Measurements from ENCODE around the gene C17orf107.
"Not testable (repeated sequence)": the region's sequence is repeated elsewhere in the genome, so short reads cannot be mapped to it uniquely, and the experiment has no call there.

The C17orf107 gene

DNA sequence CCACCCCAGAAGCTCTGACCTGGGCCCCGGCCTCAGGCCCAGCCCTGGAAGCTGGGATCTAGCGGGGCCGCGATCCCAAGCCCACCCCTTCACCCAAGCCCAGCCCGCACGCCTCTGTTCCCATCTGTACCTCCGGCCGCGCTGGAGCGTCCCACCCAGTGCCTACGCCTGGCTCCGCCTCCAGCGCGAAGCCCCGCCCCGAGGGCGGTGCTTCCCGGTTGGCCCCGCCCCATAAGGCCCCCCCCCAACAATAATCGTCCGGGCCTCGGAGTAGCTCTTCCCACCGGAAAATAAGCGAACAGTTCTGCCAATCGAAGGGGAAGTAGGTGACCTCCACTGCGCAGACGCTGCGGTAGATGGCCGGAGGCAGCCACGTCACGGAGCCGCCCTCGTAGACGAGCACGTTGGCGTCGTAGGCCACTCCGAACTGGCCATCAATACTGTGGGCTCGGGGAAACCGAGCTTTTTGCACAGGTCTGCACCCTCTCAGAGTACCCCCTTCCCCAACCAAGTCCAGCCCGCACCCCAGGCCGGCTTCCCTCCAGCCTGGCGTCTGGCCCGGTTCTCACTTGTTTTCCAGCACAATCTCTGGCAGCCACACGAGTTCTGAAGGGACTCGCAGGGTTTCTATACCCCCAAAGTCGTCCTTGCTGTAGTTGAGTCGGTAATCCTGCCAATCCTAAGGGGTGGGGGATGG, 2.5 kb downstream of the C17orf107 start:
- DNase-seq: peak; percentile 67

DNA sequence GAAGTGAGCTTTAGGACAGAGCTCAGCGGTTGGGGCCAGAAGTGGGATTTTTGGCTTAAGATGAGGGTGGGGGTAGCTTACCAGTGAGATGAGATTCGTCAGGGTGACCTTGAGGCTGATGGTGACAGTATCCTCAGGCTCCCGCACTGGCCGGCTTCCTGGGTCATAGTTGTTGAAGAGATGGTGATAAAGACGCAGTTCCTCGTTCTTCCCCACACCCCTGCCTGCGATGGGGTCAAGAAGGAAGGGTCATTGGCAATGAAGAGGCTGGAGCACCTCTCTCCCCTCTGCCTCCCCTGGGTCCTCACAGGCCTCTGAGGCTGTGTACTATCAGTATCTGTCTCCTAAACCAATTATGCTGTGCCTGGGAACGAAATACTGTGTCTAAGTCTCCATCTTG, 3.2 kb downstream of the C17orf107 start:
- DNase-seq: no peak

DNA sequence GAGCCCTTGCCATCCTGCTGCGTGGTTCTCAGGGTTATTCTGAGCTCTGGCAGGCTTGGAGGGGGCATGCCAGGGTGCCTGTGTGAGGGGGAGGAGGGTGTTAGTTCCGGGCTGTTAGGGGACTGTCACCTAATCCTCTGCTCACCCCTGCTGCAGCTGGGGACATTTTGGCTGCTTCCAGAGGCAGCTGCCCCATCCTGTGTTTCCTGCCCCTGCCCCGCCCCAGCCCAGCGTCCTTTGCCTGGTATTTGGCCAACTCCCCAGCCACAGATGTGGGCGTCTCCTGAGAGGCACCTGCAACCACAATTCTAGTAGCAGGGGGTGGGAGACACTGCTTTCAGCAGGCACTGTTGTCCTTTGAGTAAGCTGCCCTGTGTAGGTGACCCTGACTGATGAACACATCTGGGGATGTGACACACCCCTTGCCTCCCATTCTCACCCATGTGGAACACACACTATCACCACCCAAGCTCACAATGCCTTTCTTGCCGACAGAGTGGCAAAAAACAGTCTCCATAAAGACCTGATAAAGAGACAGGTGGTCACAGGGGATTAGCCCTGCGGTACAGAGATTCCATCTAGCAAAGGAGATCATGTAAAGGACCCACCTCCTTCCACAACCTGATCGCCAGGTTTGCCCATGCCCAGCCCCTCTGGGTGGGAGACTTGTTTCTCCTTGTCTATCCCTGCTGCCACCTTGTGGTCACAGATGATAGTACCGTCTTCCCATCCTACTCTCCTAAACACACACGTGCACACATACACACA, 3.9 kb downstream of the C17orf107 start, which contains the start of gene CHRNE:
TSS of gene CHRNE (minus strand) at position 48 of the 768 bp plus-strand sequence. CDS start at position 13, 35 bp downstream.
- DNase-seq: peak; percentile 84

DNA sequence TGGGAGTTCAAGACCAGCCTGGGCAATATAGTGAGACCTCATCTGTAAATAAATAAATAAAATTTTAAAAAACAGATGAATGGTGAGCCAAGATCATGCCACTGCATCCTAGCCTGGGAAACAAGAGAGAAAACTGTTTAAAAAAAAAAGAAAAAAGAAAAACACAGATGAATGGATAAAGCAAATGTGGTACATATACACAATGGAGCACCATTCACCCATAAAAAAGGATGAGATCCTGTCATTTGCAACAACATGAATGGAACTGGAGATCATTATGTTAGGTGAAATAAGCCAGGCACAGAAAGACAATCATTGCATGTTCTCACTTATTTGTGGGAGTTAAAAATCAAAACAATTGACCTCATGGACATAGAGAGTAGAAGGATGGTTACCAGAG, 7.3 kb downstream of the C17orf107 start:
- DNase-seq: not testable (repeated sequence)

DNA sequence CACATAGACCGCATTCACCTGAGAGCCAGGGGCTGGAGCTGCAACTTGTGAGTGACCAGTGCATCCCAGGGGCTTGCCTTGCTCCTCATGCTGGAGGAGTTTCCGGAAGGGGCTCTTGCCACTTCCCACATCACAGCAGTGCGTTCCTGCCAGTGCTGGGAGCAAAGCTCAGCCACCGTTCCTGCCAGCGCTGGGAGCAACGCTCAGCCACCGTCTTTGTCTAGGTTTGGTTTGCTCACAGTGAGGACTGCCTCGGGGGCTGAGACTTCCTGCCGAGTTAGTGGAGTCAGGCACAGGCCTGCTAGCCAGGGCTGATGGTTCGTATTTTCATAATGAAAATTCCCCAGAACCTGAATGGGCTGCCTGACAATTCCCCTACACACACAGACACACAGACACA, 9.0 kb downstream of the C17orf107 start:
- no peak for DNase-seq

DNA sequence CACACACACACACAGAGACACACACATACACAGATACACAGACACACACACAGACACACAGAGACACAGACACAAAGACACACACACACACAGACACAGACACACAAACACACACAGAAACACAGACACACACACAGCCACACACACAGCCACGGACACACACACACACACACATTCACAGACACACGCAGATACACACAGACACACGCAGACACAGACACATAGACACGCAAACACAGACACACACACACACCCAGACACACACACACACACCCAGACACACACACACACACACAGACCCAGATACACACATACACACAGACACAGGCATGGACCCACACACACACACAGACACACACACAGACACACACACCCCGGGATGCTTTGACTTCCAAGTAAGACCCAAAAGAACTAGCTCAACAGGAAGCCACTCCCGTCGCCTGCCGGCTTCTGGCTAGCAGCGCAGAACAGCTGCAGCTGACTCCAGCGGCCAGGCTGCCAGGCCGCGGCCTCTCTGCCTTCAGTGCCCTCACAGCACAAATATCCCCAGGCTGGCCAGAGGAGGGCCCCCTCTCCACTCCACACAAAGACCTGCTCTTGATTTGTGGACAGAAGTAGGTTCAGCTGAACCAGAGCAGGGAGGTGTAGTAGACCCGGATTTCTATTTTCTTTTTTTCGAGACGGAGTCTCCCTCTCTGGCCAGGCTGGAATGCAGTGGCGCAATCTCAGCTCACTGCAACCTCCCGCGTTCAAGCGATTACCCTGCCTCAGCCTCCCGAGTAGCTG, 9.6 kb downstream of the C17orf107 start:
- peak; percentile 84 for DNase-seq

DNA sequence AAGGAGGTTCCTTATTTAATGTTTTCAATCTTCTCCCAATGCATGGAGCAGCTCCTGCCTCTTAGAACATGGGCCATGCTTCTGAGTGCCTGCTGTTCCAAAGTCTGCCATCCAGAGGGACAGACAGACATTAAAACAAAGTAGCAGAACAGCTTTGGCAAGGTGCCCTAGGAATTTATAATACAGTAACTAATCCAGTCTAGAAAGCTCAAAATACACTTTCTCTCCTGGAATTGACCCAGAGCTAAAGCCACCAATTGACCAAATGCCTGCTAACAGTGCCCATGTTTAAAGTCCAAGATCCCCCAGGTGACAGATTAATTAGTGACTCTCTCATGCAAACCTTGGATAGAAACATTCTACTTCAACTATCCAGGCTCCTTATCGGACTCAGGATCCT, 14.7 kb downstream of the C17orf107 start:
- no peak for DNase-seq

DNA sequence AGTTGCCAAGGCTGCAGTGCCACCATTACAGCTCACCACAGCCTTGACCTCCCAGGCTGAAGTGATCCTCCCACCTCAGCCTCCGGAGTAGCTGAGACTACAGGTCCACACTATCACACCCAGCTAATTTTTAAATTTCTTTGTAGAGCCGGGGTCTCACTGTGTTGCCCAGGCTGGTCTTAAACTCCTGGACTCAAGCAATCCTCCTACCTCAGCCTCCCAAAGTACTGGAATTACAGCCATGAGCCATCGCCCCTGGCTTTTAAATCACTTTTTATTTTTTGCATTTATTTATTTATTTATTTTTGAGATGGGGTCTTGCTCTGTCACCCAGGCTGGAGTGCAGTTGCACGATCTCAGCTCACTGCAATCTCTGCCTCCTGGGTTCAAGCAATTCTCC, 15.2 kb downstream of the C17orf107 start:
- not testable (repeated sequence) for DNase-seq

DNA sequence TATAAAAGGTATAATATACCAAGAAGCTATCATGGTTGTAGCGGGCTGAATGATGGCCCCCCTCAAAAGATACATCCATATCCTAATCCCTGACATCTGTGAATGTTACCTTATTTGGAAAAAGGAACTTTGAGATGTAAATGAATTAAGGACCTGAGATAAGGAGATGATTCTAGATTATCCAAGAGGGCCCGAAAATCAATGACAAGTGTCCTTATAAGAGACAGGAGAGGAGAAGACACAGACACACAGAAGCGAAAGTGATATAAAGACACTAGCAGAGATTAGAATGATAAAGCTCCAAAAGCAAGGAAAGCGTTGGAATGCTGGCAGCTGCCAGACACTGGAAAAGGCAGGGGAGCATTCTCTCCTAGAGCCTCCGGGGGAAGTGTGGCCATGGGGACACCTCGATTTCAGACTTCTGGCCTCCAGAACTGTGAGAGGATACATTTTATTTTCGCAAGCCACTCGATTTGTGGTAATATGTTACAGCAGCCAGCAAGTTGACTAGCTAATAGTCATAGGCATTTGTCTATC, 20.2 kb downstream of the C17orf107 start:
- no peak for DNase-seq

DNA sequence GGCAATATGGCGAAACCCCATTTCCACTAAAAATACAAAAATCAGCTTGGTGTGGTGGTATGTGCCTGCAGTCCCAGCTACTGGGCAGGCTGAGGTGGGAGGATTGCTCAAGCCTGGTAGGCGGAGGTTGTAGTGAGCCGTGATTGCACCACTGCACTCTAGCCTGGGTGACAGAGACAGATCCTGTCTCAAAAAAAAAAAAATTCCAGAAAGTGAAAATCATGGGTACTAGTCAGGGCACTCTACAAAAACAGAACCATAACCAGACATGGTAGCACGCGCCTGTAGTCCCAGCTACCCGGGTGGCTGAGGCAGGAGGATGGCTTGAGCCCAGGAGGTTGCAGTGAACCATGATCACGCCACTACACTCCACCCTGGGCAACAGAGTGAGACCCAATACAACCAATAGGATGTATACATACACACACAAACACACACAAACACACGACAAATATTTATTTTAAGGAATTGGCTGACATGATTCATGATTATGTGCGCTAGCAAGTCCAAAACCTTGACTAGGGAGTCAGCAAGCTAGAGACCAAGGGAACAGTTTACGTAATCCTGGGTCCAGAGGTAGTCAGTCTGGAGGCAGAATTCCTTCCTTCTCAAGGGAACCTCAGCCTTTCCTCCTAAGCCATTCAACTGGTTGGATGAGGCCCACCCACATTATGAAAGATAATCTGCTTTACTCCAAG, 21.2 kb downstream of the C17orf107 start:
- DNase-seq: no peak

DNA sequence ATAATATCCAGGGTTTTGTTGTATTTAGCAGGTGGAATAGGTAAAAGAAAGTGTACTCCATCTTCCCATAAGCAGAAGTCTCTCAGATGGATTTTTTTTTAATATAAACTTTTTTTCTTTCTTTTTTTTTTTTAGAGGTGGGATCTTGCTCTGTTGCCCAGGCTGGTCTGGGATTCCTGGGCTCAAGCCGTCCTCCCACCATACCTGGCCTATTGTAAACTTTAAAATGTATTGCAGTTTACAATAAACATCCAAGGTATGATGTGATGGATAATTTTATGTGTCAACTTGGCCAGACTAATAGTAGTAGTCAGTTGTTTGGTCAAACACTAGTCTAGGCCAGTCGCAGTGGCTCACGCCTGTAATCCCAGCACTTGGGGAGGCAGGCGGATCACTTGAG, 22.0 kb downstream of the C17orf107 start:
- no peak for DNase-seq

DNA sequence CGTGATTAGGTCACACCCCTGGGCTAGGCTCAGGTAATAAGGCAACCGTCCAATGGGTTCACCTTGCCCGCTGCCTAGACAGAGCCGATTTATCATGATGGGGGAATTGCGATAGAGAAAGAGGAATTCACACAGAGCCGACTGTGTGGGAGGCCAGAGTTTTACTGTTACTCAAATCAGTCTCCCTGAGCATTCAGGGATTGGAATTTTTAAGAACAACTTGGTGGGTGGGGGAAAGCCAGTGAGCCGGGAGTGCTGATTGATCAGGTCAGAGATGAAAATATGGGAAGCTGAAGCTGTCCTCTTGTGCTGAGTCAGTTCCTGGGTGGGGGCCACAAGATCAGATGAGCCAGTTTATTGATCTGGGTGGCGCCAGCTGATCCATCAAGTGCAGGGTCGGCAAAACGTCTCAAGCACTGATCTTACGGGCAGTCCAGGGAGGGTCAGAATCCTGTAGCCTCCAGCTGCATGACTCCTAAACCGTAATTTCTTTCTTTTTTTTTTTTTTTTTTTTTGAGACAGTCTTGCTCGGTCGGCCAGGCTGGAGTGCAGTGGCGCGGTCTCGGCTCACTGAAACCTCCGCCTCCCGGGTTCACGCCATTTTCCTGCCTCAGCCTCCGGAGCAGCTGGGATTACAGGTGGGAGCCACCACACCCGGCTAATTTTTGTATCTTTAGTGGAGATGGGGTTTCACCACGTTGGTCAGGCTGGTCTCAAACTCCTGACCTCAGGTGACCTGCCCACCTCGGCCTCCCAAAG, 27.4 kb downstream of the C17orf107 start:
- not testable (repeated sequence) for DNase-seq

DNA sequence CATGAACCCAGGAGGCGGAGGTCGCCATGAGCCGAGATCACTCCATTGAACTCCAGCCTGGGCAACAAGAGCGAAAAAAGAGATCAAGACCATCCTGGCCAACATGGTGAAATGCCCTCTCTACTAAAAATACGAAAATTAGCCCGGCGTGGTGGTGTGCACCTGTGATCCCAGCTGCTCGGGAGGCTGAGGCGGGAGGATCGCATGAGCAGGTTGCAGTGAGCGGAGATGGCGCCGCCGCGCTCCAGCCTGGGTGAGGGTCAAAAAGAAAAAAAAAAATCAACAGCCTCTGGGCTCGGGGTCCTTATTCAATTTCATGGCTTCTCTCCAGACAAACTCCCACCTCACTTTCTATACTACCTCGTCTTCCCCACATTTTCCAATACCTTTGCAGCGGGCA, 29.5 kb downstream of the C17orf107 start:
- no peak for DNase-seq

DNA sequence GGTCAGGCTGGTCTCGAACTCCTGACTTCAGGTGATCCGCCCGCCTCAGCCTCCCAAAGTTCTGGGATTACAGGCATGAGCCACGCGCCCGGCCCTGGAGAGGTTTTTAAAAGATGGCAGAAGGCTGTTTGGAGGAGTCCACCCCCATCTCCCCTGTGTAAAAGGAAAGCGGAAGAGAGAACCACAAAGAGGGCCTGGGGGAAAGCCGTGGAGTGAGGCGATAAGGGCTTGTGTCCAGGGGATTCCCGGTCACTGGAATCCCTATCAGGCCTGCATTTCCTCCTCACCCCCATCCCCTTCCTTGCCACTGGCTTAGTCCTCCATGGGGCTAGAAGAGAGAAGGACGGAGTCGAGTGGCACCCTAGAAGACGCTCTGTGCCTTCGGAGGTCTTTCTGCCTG, 32.6 kb downstream of the C17orf107 start, which contains the start of gene GP1BA:
TSS of gene GP1BA (plus strand) at position 315 of the 400 bp plus-strand sequence. CDS start 328 bp downstream, outside the sequence.
- no peak for DNase-seq

DNA sequence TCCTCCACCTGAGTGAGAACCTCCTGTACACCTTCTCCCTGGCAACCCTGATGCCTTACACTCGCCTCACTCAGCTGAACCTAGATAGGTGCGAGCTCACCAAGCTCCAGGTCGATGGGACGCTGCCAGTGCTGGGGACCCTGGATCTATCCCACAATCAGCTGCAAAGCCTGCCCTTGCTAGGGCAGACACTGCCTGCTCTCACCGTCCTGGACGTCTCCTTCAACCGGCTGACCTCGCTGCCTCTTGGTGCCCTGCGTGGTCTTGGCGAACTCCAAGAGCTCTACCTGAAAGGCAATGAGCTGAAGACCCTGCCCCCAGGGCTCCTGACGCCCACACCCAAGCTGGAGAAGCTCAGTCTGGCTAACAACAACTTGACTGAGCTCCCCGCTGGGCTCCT, 33.4 kb downstream of the C17orf107 start:
- no peak for DNase-seq

DNA sequence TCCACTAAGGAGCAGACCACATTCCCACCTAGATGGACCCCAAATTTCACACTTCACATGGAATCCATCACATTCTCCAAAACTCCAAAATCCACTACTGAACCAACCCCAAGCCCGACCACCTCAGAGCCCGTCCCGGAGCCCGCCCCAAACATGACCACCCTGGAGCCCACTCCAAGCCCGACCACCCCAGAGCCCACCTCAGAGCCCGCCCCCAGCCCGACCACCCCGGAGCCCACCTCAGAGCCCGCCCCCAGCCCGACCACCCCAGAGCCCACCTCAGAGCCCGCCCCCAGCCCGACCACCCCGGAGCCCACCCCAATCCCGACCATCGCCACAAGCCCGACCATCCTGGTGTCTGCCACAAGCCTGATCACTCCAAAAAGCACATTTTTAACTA, 34.3 kb downstream of the C17orf107 start:
- no peak for DNase-seq

DNA sequence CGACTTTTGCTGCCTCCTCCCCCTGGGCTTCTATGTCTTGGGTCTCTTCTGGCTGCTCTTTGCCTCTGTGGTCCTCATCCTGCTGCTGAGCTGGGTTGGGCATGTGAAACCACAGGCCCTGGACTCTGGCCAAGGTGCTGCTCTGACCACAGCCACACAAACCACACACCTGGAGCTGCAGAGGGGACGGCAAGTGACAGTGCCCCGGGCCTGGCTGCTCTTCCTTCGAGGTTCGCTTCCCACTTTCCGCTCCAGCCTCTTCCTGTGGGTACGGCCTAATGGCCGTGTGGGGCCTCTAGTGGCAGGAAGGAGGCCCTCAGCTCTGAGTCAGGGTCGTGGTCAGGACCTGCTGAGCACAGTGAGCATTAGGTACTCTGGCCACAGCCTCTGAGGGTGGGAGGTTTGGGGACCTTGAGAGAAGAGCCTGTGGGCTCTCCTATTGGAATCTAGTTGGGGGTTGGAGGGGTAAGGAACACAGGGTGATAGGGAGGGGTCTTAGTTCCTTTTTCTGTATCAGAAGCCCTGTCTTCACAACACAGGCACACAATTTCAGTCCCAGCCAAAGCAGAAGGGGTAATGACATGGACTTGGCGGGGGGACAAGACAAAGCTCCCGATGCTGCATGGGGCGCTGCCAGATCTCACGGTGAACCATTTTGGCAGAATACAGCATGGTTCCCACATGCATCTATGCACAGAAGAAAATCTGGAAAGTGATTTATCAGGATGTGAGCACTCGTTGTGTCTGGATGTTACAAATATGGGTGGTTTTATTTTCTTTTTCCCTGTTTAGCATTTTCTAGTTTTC, 35.0 kb downstream of the C17orf107 start:
- DNase-seq: no peak

DNA sequence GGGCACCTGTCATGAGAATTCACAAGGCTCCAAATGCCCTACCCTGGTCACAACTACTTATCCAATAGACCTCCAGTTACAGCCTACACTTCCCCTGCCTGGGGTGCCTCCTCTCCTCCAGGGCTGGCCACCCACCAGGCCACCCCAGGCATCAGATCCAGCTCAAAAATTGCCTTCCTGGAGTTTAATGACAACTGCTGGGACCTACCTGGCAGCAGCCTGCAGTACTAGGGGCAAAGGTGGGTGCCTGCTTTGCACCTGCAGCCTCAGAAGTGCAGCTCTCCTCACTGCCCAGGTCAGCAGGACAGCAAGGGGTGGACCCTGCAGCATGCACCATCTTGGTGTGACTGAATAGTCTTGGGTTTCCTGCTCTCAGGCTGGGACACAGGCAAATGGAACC, 36.3 kb downstream of the C17orf107 start:
- no peak for DNase-seq

DNA sequence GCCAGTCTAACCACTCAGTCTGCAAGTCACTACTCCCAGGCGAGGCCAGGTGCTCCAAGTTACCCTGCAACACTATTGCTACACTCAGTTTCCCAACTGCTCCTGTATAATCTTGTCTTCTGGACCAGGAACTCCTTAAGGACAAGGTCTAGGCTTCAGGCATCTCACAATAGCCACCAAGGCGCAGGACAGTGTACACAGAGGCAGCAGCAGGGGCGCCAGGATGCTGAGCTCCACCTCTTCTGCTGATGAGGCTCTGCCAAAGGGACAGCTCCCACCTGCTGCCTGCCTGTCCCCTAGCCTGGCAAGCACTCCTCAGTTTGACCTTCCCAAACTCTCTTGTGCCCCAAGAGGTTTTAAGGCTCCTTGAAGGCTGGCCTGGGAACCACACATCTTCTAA, 37.1 kb downstream of the C17orf107 start:
- no peak for DNase-seq

DNA sequence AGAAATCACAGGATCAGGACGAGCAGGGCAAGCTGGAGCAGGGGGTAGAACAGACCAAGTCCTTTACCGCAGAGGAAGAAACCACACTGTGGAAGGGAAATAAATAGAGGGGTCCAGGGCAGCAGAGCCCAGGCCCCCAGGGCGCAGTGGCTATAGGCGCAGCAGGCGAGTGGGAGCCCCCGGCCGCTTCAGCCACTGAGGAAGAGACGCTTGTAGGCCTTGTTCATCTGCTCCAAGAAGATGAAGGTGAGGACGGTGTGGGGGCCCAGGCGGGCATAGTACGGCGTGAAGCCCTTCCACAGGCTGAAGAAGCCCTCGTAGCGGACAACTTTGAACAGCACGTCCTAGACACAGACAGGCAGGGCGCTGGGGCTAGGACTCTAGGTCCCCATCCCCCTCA, 38.2 kb downstream of the C17orf107 start:
- no peak for DNase-seq

DNA sequence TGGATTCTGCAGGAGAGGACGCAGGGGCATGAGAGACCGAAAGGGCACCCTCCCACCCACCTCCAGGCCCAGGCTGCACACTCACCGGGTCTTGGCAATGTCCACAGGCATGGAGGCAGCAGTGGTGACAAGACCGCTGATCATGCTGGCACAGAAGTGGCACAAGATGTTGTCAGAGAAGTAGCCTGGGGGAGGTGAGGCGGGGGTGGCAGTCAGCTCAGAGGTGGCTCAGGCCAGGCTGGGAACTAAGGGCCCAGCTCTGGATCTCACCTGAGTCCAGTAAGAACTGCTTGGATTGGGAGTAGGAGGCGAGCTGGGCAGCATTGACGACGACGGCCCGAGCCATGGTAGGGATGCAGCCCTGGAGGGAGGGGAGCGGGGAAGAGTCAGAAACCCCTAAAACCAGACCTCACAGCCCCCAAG, 38.7 kb downstream of the C17orf107 start:
- DNase-seq: no peak
